CD8-positive, alpha-beta memory T cell (primary cell): Measurements from ENCODE around the gene BRD4. TPM values are rescaled to one million over a fixed set of nuclear protein-coding genes. Genes with fewer than 3 reads are reported as not detected.
A peak's percentile ranks its signal among the peaks of the same experiment; 100 is the strongest.

ENCODE experiments used
- CTCF ChIA-PET: fragments of 350-600 bp; sonication (Branson Sonifier 250); formaldehyde crosslinking; loops from one replicate; lab custom pipeline; 2021; ENCODE audit warnings: antibody characterized with exemption; lab: Charles Lee
- POLR2A ChIA-PET: fragments of 350-600 bp; sonication (Branson Sonifier 250); formaldehyde crosslinking; loops from one replicate; lab custom pipeline; 2021; ENCODE audit warnings: antibody characterized with exemption; lab: Charles Lee
- DNase-seq, 5 donors: peaks; one replicate each; pipeline versions ENCODE4 v3.0.0 to v3.0.0-alpha.2; 2020 to 2022; ENCODE audit warnings: mixed read lengths in 1 of 5
- H3K27ac ChIP-seq: one replicate; pipeline ENCODE4 v1.7.0; 2013; ENCODE audit warnings: low read depth, mild to moderate bottlenecking, low read length, moderate library complexity
- H3K27me3 ChIP-seq: 2 replicates; pipeline ENCODE4 v1.7.0; 2013; ENCODE audit warnings: low read length, mild to moderate bottlenecking; ENCODE audit not compliant: insufficient read depth, poor library complexity, severe bottlenecking
- H3K36me3 ChIP-seq: 2 replicates; pipeline ENCODE4 v1.7.0; 2013; ENCODE audit warnings: mild to moderate bottlenecking, low read length, moderate library complexity; ENCODE audit not compliant: insufficient read depth
- H3K4me1 ChIP-seq: 2 replicates; pipeline ENCODE4 v1.7.0; 2013; ENCODE audit warnings: mild to moderate bottlenecking, low read length, moderate library complexity; ENCODE audit not compliant: insufficient read depth
- H3K4me3 ChIP-seq: 2 replicates; pipeline ENCODE4 v1.7.0; 2013; ENCODE audit warnings: mild to moderate bottlenecking, low read length
- H3K9me3 ChIP-seq: 2 replicates; pipeline ENCODE4 v1.7.0; 2013; ENCODE audit warnings: mild to moderate bottlenecking, low read length
- H3K27ac Mint-ChIP-seq, 8 donors: one replicate each; pipeline ENCODE4 v1.8.0; 2020 to 2021; ENCODE audit warnings: mixed read lengths in 8 of 8, mild to moderate bottlenecking in 6 of 8, inconsistent platforms in 3 of 8, moderate library complexity in 3 of 8
- H3K27me3 Mint-ChIP-seq, 2 donors: one replicate each; pipeline ENCODE4 v1.8.0; 2020 to 2021; ENCODE audit warnings: mixed read lengths in 2 of 2, mild to moderate bottlenecking in 1 of 2, moderate library complexity in 1 of 2
- H3K36me3 Mint-ChIP-seq, 3 donors: one replicate each; pipeline ENCODE4 v1.8.0; 2020 to 2021; ENCODE audit warnings: mixed read lengths in 3 of 3, inconsistent platforms in 1 of 3, mild to moderate bottlenecking in 1 of 3
- H3K4me1 Mint-ChIP-seq, 3 donors: one replicate each; pipeline ENCODE4 v1.8.0; 2020 to 2021; ENCODE audit warnings: mixed read lengths in 3 of 3, inconsistent platforms in 1 of 3, mild to moderate bottlenecking in 1 of 3
- H3K4me3 Mint-ChIP-seq, 7 donors: one replicate each; pipeline ENCODE4 v1.8.0; 2020 to 2021; ENCODE audit warnings: mixed read lengths in 7 of 7, mild to moderate bottlenecking in 6 of 7, moderate library complexity in 4 of 7, inconsistent platforms in 2 of 7
- H3K9me3 Mint-ChIP-seq, 5 donors: one replicate each; pipeline ENCODE4 v1.8.0; 2020 to 2022; ENCODE audit warnings: mixed read lengths in 5 of 5, mild to moderate bottlenecking in 3 of 5, moderate library complexity in 2 of 5, inconsistent platforms in 1 of 5
- polyA plus RNA-seq: library from polyadenylated mRNA; unstranded; fragments of 300-500 nt; fragmentation: Illumina TruSeq; gene quantifications from one replicate; pipeline ENCODE4 v1.2.3, GENCODE V29; 2021
- total RNA-seq, 2 experiments: library from RNA; stranded (reverse); gene quantifications; one replicate each; pipeline ENCODE4 v1.2.3, GENCODE V29; 2021

BRD4 gene
- total and polyA plus RNA-seq, 3 experiments from 2014 or later, result 35.3 to 109 (median 101) TPM

DNA sequence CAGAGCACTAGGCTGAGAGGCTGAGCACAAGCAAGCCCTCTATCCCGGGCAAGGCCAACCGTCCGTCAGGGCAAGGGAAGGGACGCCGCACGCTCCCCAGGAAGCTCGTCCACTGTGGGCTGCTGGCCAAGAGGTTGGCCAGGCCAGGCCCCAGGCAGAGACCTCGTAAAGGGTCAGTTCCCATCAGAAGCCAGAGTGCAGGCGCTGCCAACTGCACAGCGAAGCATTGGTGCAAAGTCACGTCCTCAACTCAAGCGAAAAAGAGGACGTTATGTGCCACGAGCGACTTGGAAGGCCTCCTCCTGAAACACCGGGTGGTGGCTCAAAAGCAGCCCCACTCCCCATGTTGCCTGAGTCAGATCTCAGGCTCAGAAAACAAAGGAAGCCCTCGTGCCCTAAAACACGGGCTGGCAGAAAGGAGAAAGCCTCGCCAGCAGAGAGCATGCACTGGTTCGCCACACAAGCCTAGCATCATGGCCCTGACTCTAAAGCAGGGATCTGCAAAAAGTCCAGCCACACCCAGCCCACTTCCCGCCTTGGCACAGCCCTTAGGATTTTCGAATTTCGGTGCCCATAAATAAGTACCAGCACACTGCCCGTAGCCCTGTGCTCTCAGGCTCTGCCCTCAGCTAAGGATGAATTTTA, 42.6 kb upstream of the BRD4 start:
- Mint-ChIP-seq H3K27ac (no peak overlapping the region), H3K36me3 (peaks cover 0 to 68% (median 2%) of the 10 kb centered on the region in 3 donors)
- POLR2A ChIA-PET, result no interaction called here

DNA sequence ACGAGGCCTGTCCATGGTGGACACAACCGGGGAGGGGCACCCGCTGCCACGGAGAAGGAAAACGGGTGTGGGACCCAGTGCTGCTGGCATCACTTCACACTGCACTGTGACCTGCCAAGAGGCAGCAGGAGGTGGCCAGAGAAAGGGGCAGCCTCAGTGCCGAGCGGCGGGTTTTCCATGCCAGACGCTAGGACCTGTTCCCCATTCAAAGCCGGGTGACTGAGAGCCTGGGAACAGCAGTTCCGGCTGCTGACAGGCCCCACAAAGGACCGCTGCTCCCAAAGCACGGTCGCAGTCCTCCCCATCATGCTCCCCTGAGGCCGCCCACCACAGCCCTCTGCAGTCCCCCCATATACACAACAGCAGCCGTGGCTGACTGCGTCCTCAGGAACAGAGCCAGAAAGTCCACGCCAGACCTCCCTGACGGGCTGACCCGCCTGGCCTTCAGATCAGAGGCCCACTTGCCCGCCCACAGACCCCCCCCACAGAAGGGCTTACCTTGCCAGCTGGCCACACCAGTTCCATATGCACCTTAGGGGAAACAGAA, 41.8 kb upstream of the BRD4 start:
- peak overlapping the region in 1 of 8 donors; percentile 21 for H3K27ac Mint-ChIP-seq
- H3K9me3 Mint-ChIP-seq, result no peaks in the 10 kb centered on the region
- H3K36me3 Mint-ChIP-seq, result peaks cover 0 to 72% (median 2%) of the 10 kb centered on the region in 3 donors
- Histone ChIP-seq H3K4me1 (peaks cover 22% of the 10 kb centered on the region), H3K9me3 (no peaks in the 10 kb centered on the region), H3K27ac (no peak overlapping the region), H3K27me3 (no peaks in the 10 kb centered on the region), H3K4me3 (no peak overlapping the region), H3K36me3 (peaks cover 32% of the 10 kb centered on the region)
- CTCF ChIA-PET, result interaction anchor here (0.9 kb wide), 1 partner anchor 45 kb away, joined by 3 read pairs; the partner anchor contains the start of gene AKAP8L
- DNase-seq, result no peak
- H3K27me3 Mint-ChIP-seq, result no peaks in the 10 kb centered on the region
- POLR2A ChIA-PET, result no interaction called here
- peak overlapping the region in 1 of 7 donors; percentile 34 for H3K4me3 Mint-ChIP-seq
- peaks cover 19 to 43% (median 26%) of the 10 kb centered on the region in 3 donors for H3K4me1 Mint-ChIP-seq

More for the DNA sequence above, 42.6 kb upstream of the BRD4 start:
- Mint-ChIP-seq H3K9me3 (no peaks in the 10 kb centered on the region), H3K4me3 (peak overlapping the region in 3 of 7 donors; percentile 9 to 39 (median 34)), H3K27me3 (peaks cover 0 to 1% of the 10 kb centered on the region in 2 donors), H3K4me1 (peaks cover 21 to 43% (median 26%) of the 10 kb centered on the region in 3 donors)
- no peak overlapping the region for H3K27ac ChIP-seq
- CTCF ChIA-PET, result interaction anchor here (0.9 to 1.6 kb wide), 2 partner anchors 44 kb away, joined by 3 to 6 read pairs; partner anchors contain the start of gene AKAP8L
- no peaks in the 10 kb centered on the region for H3K27me3 ChIP-seq
- no peaks in the 10 kb centered on the region for H3K9me3 ChIP-seq
- no peak overlapping the region for H3K4me3 ChIP-seq
- DNase-seq, result no peak
- peaks cover 25% of the 10 kb centered on the region for H3K36me3 ChIP-seq
- H3K4me1 ChIP-seq, result peaks cover 22% of the 10 kb centered on the region

DNA sequence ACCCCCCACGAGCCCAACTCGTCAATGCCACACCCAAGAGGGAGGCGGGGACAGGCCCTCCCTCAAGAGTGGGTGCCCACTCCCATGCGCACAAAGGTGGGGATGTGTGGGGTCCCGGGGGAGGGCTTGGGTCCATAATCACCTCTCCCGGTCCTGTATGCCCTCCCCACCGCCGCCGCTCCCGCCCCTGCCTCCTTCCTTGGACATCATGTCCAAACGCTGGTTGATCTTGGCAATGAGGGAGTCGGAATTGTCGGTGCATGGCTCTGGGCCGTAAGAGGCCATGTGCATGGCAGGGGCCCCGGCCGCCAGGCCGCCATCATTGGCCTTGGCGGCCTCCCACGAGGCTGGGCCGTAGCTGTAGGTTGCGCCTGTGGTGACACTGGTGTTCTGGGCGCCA, 41.3 kb upstream of the BRD4 start:
- DNase-seq, result no peak
- H3K27ac Mint-ChIP-seq, result peak overlapping the region in 1 of 8 donors; percentile 21
- H3K9me3 ChIP-seq, result no peaks in the 10 kb centered on the region
- peaks cover 0 to 74% (median 2%) of the 10 kb centered on the region in 3 donors for H3K36me3 Mint-ChIP-seq
- peaks cover 37% of the 10 kb centered on the region for H3K36me3 ChIP-seq
- no peaks in the 10 kb centered on the region for H3K9me3 Mint-ChIP-seq
- no peaks in the 10 kb centered on the region for H3K27me3 ChIP-seq
- H3K4me1 ChIP-seq, result peaks cover 22% of the 10 kb centered on the region
- peaks cover 19 to 43% (median 26%) of the 10 kb centered on the region in 3 donors for H3K4me1 Mint-ChIP-seq
- ChIA-PET POLR2A (no interaction called here), CTCF (interaction anchor here (0.9 kb wide), 1 partner anchor 46 kb away, joined by 3 read pairs; the partner anchor contains the start of gene AKAP8L)
- H3K4me3 ChIP-seq, result no peak overlapping the region
- H3K4me3 Mint-ChIP-seq, result no peak overlapping the region
- H3K27ac ChIP-seq, result no peak overlapping the region
- no peaks in the 10 kb centered on the region for H3K27me3 Mint-ChIP-seq

DNA sequence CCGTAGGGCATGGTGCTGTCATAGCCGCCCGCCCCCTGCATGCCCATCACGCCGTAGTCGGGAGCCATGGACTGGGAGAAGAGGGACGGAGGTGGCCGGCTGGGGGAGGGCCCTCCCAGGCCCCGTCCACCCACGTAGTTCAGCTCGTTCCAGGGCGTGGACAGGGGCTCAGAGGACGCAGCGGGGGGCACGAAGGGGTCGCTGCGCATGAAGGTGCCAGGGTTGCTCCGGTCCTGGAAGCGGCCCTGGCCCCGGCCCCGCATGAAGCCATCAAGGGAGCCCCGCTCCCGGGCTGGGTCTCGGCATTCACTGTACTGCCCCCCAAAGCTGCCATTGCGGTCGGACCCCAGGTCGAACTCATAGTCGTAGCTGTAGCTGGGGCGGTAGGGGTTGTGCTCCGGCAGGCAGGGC, 40.6 kb upstream of the BRD4 start:
- Histone ChIP-seq H3K36me3 (peaks cover 42% of the 10 kb centered on the region), H3K27me3 (no peaks in the 10 kb centered on the region), H3K4me1 (peaks cover 17% of the 10 kb centered on the region), H3K4me3 (no peak overlapping the region), H3K9me3 (no peaks in the 10 kb centered on the region), H3K27ac (no peak overlapping the region)
- DNase-seq, result no peak
- peaks cover 14 to 37% (median 19%) of the 10 kb centered on the region in 3 donors for H3K4me1 Mint-ChIP-seq
- H3K27me3 Mint-ChIP-seq, result no peaks in the 10 kb centered on the region
- ChIA-PET CTCF (no interaction called here), POLR2A (no interaction called here)
- H3K36me3 Mint-ChIP-seq, result peaks cover 0 to 75% (median 2%) of the 10 kb centered on the region in 3 donors
- H3K27ac Mint-ChIP-seq, result no peak overlapping the region
- H3K4me3 Mint-ChIP-seq, result no peak overlapping the region
- no peaks in the 10 kb centered on the region for H3K9me3 Mint-ChIP-seq

DNA sequence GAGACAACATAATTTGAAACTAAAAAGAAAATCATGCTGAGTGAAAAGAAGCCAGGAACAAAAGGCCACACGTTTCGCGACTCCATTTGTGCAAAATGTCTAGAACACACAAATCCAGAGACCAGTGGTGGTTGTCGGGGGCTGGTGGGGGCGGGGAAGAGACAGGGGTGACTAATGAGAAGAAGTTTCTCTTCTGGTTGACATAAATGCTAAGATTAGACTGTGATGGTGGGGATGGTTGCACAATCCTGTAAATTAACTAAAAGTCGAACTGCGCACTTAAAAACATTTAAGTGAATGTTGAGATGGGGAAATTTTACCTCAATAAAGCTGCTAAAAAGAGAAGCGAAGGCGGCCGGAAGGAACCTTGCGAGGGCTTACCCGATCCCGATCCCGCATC, 40.1 kb upstream of the BRD4 start:
- peaks cover 11 to 33% (median 15%) of the 10 kb centered on the region in 3 donors for H3K4me1 Mint-ChIP-seq
- H3K36me3 Mint-ChIP-seq, result peaks cover 0 to 80% (median 2%) of the 10 kb centered on the region in 3 donors
- peak overlapping the region in 1 of 8 donors; percentile 14 for H3K27ac Mint-ChIP-seq
- H3K9me3 Mint-ChIP-seq, result no peaks in the 10 kb centered on the region
- H3K27me3 Mint-ChIP-seq, result no peaks in the 10 kb centered on the region
- DNase-seq, result no peak
- H3K4me1 ChIP-seq, result peaks cover 13% of the 10 kb centered on the region
- ChIA-PET POLR2A (no interaction called here), CTCF (no interaction called here)
- no peaks in the 10 kb centered on the region for H3K27me3 ChIP-seq
- no peak overlapping the region for H3K27ac ChIP-seq
- H3K36me3 ChIP-seq, result peaks cover 46% of the 10 kb centered on the region
- no peak overlapping the region for H3K4me3 ChIP-seq
- no peak overlapping the region for H3K4me3 Mint-ChIP-seq
- H3K9me3 ChIP-seq, result no peaks in the 10 kb centered on the region

DNA sequence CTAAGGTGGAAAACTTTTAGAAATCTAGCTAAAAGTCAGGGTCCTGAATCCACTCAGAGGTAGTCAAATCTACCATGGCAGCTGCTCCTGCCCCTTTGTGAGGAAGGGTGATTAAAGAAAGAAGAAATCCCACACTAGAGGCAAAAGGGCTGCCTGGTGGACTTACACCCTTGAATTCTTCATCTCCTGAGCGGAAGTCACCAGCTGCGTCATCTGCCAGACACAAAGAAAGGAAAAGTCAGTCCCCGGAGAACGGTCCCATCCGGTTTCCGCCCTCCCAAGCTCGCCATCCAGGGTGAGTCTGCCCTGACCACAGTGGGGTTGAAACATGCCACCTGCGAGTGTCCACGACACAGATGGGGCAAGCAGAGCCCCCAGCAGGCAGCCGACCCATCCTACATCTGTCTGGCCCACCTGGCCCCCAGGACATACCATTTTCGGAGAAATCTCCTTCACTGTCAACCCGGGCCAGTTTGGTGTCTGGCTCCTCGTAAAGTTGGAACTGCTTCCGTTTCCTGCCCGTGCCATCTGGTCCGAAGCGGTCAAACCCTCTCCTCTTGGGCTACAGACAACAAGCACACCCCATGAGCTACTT, 39.5 kb upstream of the BRD4 start:
- POLR2A ChIA-PET, result interaction anchor here (0.5 to 2.0 kb wide), 2 partner anchors 8 to 21 kb away, joined by 3 to 9 read pairs; partner anchors contain the start of gene AKAP8
- peaks cover 7 to 27% (median 11%) of the 10 kb centered on the region in 3 donors for H3K4me1 Mint-ChIP-seq

DNA sequence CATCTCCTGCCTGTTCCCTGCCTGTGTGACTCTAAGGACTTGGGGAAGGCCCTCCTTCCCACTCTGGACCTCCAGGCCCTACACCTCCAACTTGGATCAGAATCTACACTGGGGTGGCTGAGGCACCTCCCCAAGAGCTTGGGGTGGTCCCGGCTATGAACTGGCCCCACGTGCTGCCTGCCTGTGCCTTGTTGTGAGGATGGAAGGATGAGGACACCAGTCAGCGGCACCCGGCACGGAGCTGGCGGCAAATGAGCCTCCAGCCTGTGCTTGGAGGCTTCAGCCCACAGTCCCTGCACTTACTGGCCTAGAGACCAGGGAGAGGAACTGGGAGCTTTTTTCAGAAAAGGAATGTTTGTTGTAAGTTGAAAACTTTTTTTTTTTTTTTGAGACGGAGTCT, 38.8 kb upstream of the BRD4 start:
- Mint-ChIP-seq H3K9me3 (no peaks in the 10 kb centered on the region), H3K4me1 (peaks cover 3 to 20% (median 6%) of the 10 kb centered on the region in 3 donors), H3K36me3 (peaks cover 0 to 87% (median 2%) of the 10 kb centered on the region in 3 donors), H3K4me3 (no peak overlapping the region), H3K27me3 (no peaks in the 10 kb centered on the region), H3K27ac (no peak overlapping the region)
- Histone ChIP-seq H3K9me3 (no peaks in the 10 kb centered on the region), H3K36me3 (peaks cover 48% of the 10 kb centered on the region), H3K4me3 (no peak overlapping the region), H3K4me1 (no peaks in the 10 kb centered on the region), H3K27me3 (no peaks in the 10 kb centered on the region), H3K27ac (no peak overlapping the region)
- ChIA-PET CTCF (no interaction called here), POLR2A (interaction anchor here (0.5 to 2.0 kb wide), 3 partner anchors 9 to 21 kb away, joined by 3 to 9 read pairs (median 5); partner anchors contain the start of gene AKAP8)
- DNase-seq, result no peak

More for the DNA sequence above, 39.5 kb upstream of the BRD4 start:
- Histone ChIP-seq H3K27ac (no peak overlapping the region), H3K4me1 (peaks cover 7% of the 10 kb centered on the region), H3K9me3 (no peaks in the 10 kb centered on the region), H3K27me3 (no peaks in the 10 kb centered on the region), H3K36me3 (peaks cover 48% of the 10 kb centered on the region), H3K4me3 (no peak overlapping the region)
- H3K27me3 Mint-ChIP-seq, result no peaks in the 10 kb centered on the region
- DNase-seq, result no peak
- CTCF ChIA-PET, result no interaction called here
- H3K36me3 Mint-ChIP-seq, result peaks cover 0 to 84% (median 2%) of the 10 kb centered on the region in 3 donors
- H3K9me3 Mint-ChIP-seq, result no peaks in the 10 kb centered on the region
- H3K27ac Mint-ChIP-seq, result peak overlapping the region in 1 of 8 donors; percentile 14
- no peak overlapping the region for H3K4me3 Mint-ChIP-seq

DNA sequence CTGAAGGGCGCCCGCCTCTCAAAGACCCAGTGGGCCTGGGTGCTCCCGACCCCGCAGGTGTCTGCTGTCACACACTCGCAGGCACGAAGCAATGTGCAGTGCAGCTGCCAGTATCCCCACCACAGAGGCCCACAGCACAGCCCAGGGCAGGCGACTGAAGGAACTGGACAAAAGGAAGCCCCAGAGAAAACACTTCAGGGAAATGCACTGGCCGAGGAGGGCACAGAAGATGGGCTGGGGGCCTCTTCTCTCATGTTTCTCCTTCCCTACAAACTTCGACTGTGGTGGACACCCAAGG, 37.2 kb upstream of the BRD4 start:
- no peak for DNase-seq
- H3K27ac Mint-ChIP-seq, result no peak overlapping the region
- no peaks in the 10 kb centered on the region for H3K27me3 ChIP-seq
- no peak overlapping the region for H3K4me3 Mint-ChIP-seq
- H3K9me3 ChIP-seq, result no peaks in the 10 kb centered on the region
- H3K9me3 Mint-ChIP-seq, result no peaks in the 10 kb centered on the region
- ChIA-PET CTCF (interaction anchor here (1.3 kb wide), 1 partner anchor 10 kb away, joined by 3 read pairs; no protein-coding TSS in a partner anchor), POLR2A (no interaction called here)
- peaks cover 61% of the 10 kb centered on the region for H3K36me3 ChIP-seq
- peaks cover 0 to 93% (median 2%) of the 10 kb centered on the region in 3 donors for H3K36me3 Mint-ChIP-seq
- H3K27me3 Mint-ChIP-seq, result no peaks in the 10 kb centered on the region
- H3K4me3 ChIP-seq, result no peak overlapping the region
- no peak overlapping the region for H3K27ac ChIP-seq
- peaks cover 0 to 11% (median 0%) of the 10 kb centered on the region in 3 donors for H3K4me1 Mint-ChIP-seq
- H3K4me1 ChIP-seq, result no peaks in the 10 kb centered on the region
